Activated CD8-positive, alpha-beta memory T cell treated with anti-CD3 and anti-CD28 coated beads, Interleukin-2, amount 10 ng/mL, durations not matched to agents 7 days and 5 days (primary cell): Measurements from ENCODE around the gene GATA5. TPM values are rescaled to one million over a fixed set of nuclear protein-coding genes. Genes with fewer than 3 reads are reported as not detected.
"Not testable (repeated sequence)": the region's sequence is repeated elsewhere in the genome, so short reads cannot be mapped to it uniquely, and the experiment has no call there.

ENCODE experiments used
- ATAC-seq: fragments of 150-1000 bp; cut with Tn5 transposase; one replicate; pipeline ENCODE4 v1.10.0; 2021; ENCODE audit warnings: moderate library complexity
- CTCF ChIA-PET: fragments of 350-600 bp; sonication (Branson Sonifier 250); formaldehyde crosslinking; loops from one replicate; lab custom pipeline; 2021; ENCODE audit warnings: antibody characterized with exemption; lab: Charles Lee
- DNase-seq: peaks from one replicate; pipeline ENCODE4 v3.0.0-alpha.2; 2020
- H3K27ac Mint-ChIP-seq: one replicate; pipeline ENCODE4 v1.8.0; 2021; ENCODE audit warnings: mild to moderate bottlenecking, mixed read lengths
- H3K27me3 Mint-ChIP-seq: one replicate; pipeline ENCODE4 v1.8.0; 2021; ENCODE audit warnings: mixed read lengths
- H3K36me3 Mint-ChIP-seq: one replicate; pipeline ENCODE4 v1.8.0; 2021; ENCODE audit warnings: mild to moderate bottlenecking, mixed read lengths
- H3K4me1 Mint-ChIP-seq: one replicate; pipeline ENCODE4 v1.8.0; 2021; ENCODE audit warnings: mixed read lengths
- H3K4me3 Mint-ChIP-seq: one replicate; pipeline ENCODE4 v1.8.0; 2021; ENCODE audit warnings: mild to moderate bottlenecking, moderate library complexity, mixed read lengths
- H3K9me3 Mint-ChIP-seq: one replicate; pipeline ENCODE4 v1.8.0; 2022; ENCODE audit warnings: low read depth, mixed read lengths
- total RNA-seq, 2 experiments: library from RNA; stranded (reverse); gene quantifications; one replicate each; pipeline ENCODE4 v1.2.3, GENCODE V29; 2021

Gene GATA5
- total RNA-seq, 2 experiments from 2014 or later = not detected

- H3K4me1 Mint-ChIP-seq = no peaks in the 10 kb centered on the region
- ATAC-seq = no peak
- no peaks in the 10 kb centered on the region for H3K36me3 Mint-ChIP-seq
- H3K27ac Mint-ChIP-seq = no peak overlapping the region
- H3K27me3 Mint-ChIP-seq = no peaks in the 10 kb centered on the region
- CTCF ChIA-PET = no interaction called here
- DNase-seq = no peak
- H3K9me3 Mint-ChIP-seq = no peaks in the 10 kb centered on the region
- no peak overlapping the region for H3K4me3 Mint-ChIP-seq
These were observed 47.8 kb downstream of the GATA5 start for GRCh38 chr20:62428002-62428372.

- ATAC-seq (no peak), DNase-seq (no peak)
- H3K27ac Mint-ChIP-seq = no peak within 1 kb of the TSS
- no peaks in the 10 kb centered on the region for H3K36me3 Mint-ChIP-seq
- no peak within 1 kb of the TSS for H3K4me3 Mint-ChIP-seq
- CTCF ChIA-PET = no interaction called here
- no peaks in the 10 kb centered on the region for H3K27me3 Mint-ChIP-seq
- H3K4me1 Mint-ChIP-seq = no peaks in the 10 kb centered on the region
- H3K9me3 Mint-ChIP-seq = no peaks in the 10 kb centered on the region
These were observed 48.4 kb downstream of the GATA5 start, which contains the start of gene RBBP8NL for GRCh38 chr20:62427172-62428001. Gene RBBP8NL (minus strand): TSS chr20:62427539. CDS start chr20:62419647, 7,892 bp downstream.

GRCh38 chr20:62426699-62427131, 49.1 kb downstream of the GATA5 start:
- CTCF ChIA-PET = no interaction called here
- ATAC-seq (no peak), DNase-seq (no peak)
- Mint-ChIP-seq H3K27me3 (no peaks in the 10 kb centered on the region), H3K4me3 (no peak overlapping the region), H3K4me1 (no peaks in the 10 kb centered on the region), H3K9me3 (no peaks in the 10 kb centered on the region), H3K36me3 (no peaks in the 10 kb centered on the region), H3K27ac (no peak overlapping the region)

- H3K27me3 Mint-ChIP-seq, H3K36me3 Mint-ChIP-seq, H3K4me1 Mint-ChIP-seq, H3K4me3 Mint-ChIP-seq, H3K9me3 Mint-ChIP-seq, ATAC-seq, CTCF ChIA-PET, H3K27ac Mint-ChIP-seq, DNase-seq: not testable (repeated sequence)
These were observed 49.8 kb downstream of the GATA5 start for GRCh38 chr20:62426059-62426348.

GRCh38 chr20:62425281-62426058, 50.3 kb downstream of the GATA5 start:
- no peak for ATAC-seq
- CTCF ChIA-PET = no interaction called here
- no peaks in the 10 kb centered on the region for H3K27me3 Mint-ChIP-seq
- no peak overlapping the region for H3K4me3 Mint-ChIP-seq
- DNase-seq = no peak
- H3K27ac Mint-ChIP-seq = no peak overlapping the region
- no peaks in the 10 kb centered on the region for H3K9me3 Mint-ChIP-seq
- no peaks in the 10 kb centered on the region for H3K36me3 Mint-ChIP-seq
- H3K4me1 Mint-ChIP-seq = no peaks in the 10 kb centered on the region

- DNase-seq (no peak), ATAC-seq (no peak)
- Mint-ChIP-seq H3K27ac (no peak overlapping the region), H3K27me3 (no peaks in the 10 kb centered on the region), H3K36me3 (no peaks in the 10 kb centered on the region), H3K4me3 (no peak overlapping the region), H3K9me3 (no peaks in the 10 kb centered on the region), H3K4me1 (no peaks in the 10 kb centered on the region)
- CTCF ChIA-PET = interaction anchor here (1.9 kb wide), 1 partner anchor 14 kb away, joined by 5 read pairs; no protein-coding TSS in a partner anchor
These were observed 51.3 kb downstream of the GATA5 start for GRCh38 chr20:62424249-62425107.

- no peaks in the 10 kb centered on the region for H3K9me3 Mint-ChIP-seq
- H3K36me3 Mint-ChIP-seq = no peaks in the 10 kb centered on the region
- H3K27me3 Mint-ChIP-seq = no peaks in the 10 kb centered on the region
- CTCF ChIA-PET = interaction anchor here (1.9 kb wide), 1 partner anchor 13 kb away, joined by 5 read pairs; no protein-coding TSS in a partner anchor
- ATAC-seq = no peak
- H3K4me1 Mint-ChIP-seq = no peaks in the 10 kb centered on the region
- DNase-seq = no peak
- no peak overlapping the region for H3K4me3 Mint-ChIP-seq
- H3K27ac Mint-ChIP-seq = no peak overlapping the region
These were observed 52.5 kb downstream of the GATA5 start for GRCh38 chr20:62423326-62423706.

GRCh38 chr20:62422636-62423325, 53.0 kb downstream of the GATA5 start:
- H3K36me3 Mint-ChIP-seq = no peaks in the 10 kb centered on the region
- no peaks in the 10 kb centered on the region for H3K4me1 Mint-ChIP-seq
- H3K27ac Mint-ChIP-seq = no peak overlapping the region
- no peaks in the 10 kb centered on the region for H3K27me3 Mint-ChIP-seq
- no peak overlapping the region for H3K4me3 Mint-ChIP-seq
- CTCF ChIA-PET = interaction anchor here (1.9 kb wide), 1 partner anchor 13 kb away, joined by 5 read pairs; no protein-coding TSS in a partner anchor
- no peak for DNase-seq
- H3K9me3 Mint-ChIP-seq = no peaks in the 10 kb centered on the region
- no peak for ATAC-seq

- Mint-ChIP-seq H3K4me1 (no peaks in the 10 kb centered on the region), H3K27me3 (no peaks in the 10 kb centered on the region), H3K36me3 (no peaks in the 10 kb centered on the region), H3K9me3 (no peaks in the 10 kb centered on the region), H3K27ac (no peak overlapping the region), H3K4me3 (no peak overlapping the region)
- ATAC-seq (no peak), DNase-seq (no peak)
- CTCF ChIA-PET = no interaction called here
These were observed 54.1 kb downstream of the GATA5 start for GRCh38 chr20:62421716-62421990.

- CTCF ChIA-PET = no interaction called here
- Mint-ChIP-seq H3K27me3 (no peaks in the 10 kb centered on the region), H3K36me3 (no peaks in the 10 kb centered on the region)
These were observed 54.7 kb downstream of the GATA5 start for GRCh38 chr20:62420846-62421715.

GRCh38 chr20:62419759-62420158, 56.0 kb downstream of the GATA5 start:
- Mint-ChIP-seq H3K9me3 (no peaks in the 10 kb centered on the region), H3K36me3 (no peaks in the 10 kb centered on the region), H3K27me3 (no peaks in the 10 kb centered on the region), H3K4me3 (no peak overlapping the region), H3K4me1 (no peaks in the 10 kb centered on the region), H3K27ac (no peak overlapping the region)
- CTCF ChIA-PET = no interaction called here
- DNase-seq = no peak
- ATAC-seq = no peak

More at GRCh38 chr20:62420846-62421715, 54.7 kb downstream of the GATA5 start:
- Mint-ChIP-seq H3K4me3 (no peak overlapping the region), H3K27ac (no peak overlapping the region), H3K4me1 (no peaks in the 10 kb centered on the region), H3K9me3 (no peaks in the 10 kb centered on the region)
- ATAC-seq (no peak), DNase-seq (no peak)

- Mint-ChIP-seq H3K4me3 (no peak overlapping the region), H3K9me3 (no peaks in the 10 kb centered on the region), H3K4me1 (no peaks in the 10 kb centered on the region), H3K27ac (no peak overlapping the region), H3K36me3 (no peaks in the 10 kb centered on the region), H3K27me3 (no peaks in the 10 kb centered on the region)
- DNase-seq = no peak
- ATAC-seq = no peak
- CTCF ChIA-PET = interaction anchor here (0.6 kb wide), 1 partner anchor 9 kb away, joined by 4 read pairs; no protein-coding TSS in a partner anchor
These were observed 56.9 kb downstream of the GATA5 start for GRCh38 chr20:62418709-62419487.
